CD4-positive, alpha-beta T cell (primary cell): ENCODE results near the gene C7orf25. TPM values are rescaled to one million over a fixed set of nuclear protein-coding genes. Genes with fewer than 3 reads are reported as not detected.

Experiments
- ATAC-seq: fragments of 200-7000 bp; cut with Tn5 transposase; one replicate; pipeline ENCODE4 v1.10.0; 2022; ENCODE audit warnings: mild to moderate bottlenecking; ENCODE audit not compliant: poor library complexity
- CTCF ChIA-PET: fragments of 350-600 bp; sonication (Branson Sonifier 250); formaldehyde crosslinking; loops from one replicate; lab custom pipeline; 2021; ENCODE audit warnings: antibody characterized with exemption, inconsistent platforms; lab: Charles Lee
- POLR2A ChIA-PET: fragments of 350-600 bp; sonication (Branson Sonifier 250); formaldehyde crosslinking; loops from one replicate; lab custom pipeline; 2021; ENCODE audit warnings: antibody characterized with exemption, inconsistent platforms; lab: Charles Lee
- DNase-seq, 14 experiments: peaks; one replicate each; pipeline ENCODE4 v3.0.0-alpha.2; 2013 to 2020; ENCODE audit warnings: mixed read lengths in 2 of 14
- H3K27ac ChIP-seq, 2 donors: one replicate each; pipeline versions ENCODE4 v1.5.1 to v1.7.0; 2013; ENCODE audit warnings: low read length in 2 of 2, low read depth in 1 of 2, mild to moderate bottlenecking in 1 of 2
- H3K27me3 ChIP-seq, 2 experiments: 1 replicate in 1 of 2; 2 replicates in 1 of 2; pipeline versions ENCODE4 v1.6.1 to v1.7.0; 2013; ENCODE audit warnings: low read length in 2 of 2, control low read depth in 1 of 2, mild to moderate bottlenecking in 1 of 2, moderate library complexity in 1 of 2; ENCODE audit not compliant: insufficient read depth in 2 of 2, control insufficient read depth in 1 of 2
- H3K36me3 ChIP-seq: one replicate; pipeline ENCODE4 v1.6.1; 2013; ENCODE audit warnings: low read length, control low read depth; ENCODE audit not compliant: insufficient read depth
- H3K4me1 ChIP-seq: one replicate; pipeline ENCODE4 v1.6.1; 2013; ENCODE audit warnings: low read length, control low read depth; ENCODE audit not compliant: insufficient read depth
- H3K4me3 ChIP-seq: one replicate; pipeline ENCODE4 v1.5.1; 2013; ENCODE audit warnings: mild to moderate bottlenecking, low read length, moderate library complexity
- H3K9me3 ChIP-seq, 2 experiments: 1 replicate in 1 of 2; 2 replicates in 1 of 2; pipeline versions ENCODE4 v1.6.1 to v1.7.0; 2013; ENCODE audit warnings: low read length in 2 of 2, mild to moderate bottlenecking in 2 of 2, control low read depth in 1 of 2, moderate library complexity in 1 of 2; ENCODE audit not compliant: control insufficient read depth in 1 of 2, insufficient read depth in 1 of 2
- H3K27ac Mint-ChIP-seq: one replicate; pipeline ENCODE4 v1.8.0; 2020; ENCODE audit warnings: mixed read lengths
- H3K27me3 Mint-ChIP-seq: one replicate; pipeline ENCODE4 v1.8.0; 2021; ENCODE audit warnings: mixed read lengths
- H3K36me3 Mint-ChIP-seq: one replicate; pipeline ENCODE4 v1.8.0; 2021; ENCODE audit warnings: low read depth, mixed read lengths
- H3K4me1 Mint-ChIP-seq: one replicate; pipeline ENCODE4 v1.8.0; 2021; ENCODE audit warnings: low read depth, mixed read lengths
- H3K4me3 Mint-ChIP-seq: one replicate; pipeline ENCODE4 v1.8.0; 2020; ENCODE audit warnings: mild to moderate bottlenecking, mixed read lengths
- H3K9me3 Mint-ChIP-seq: one replicate; pipeline ENCODE4 v1.8.0; 2020; ENCODE audit warnings: mixed read lengths
- intact Hi-C, 2 experiments: fragments of 100-400 bp; cut with DNase I in 1 of 2; cut with micrococcal nuclease in 1 of 2; formaldehyde crosslinking; loops; one replicate each; pipeline versions ENCODE4 v1.15.1 to v1.9.0; 2023 to 2025; cut with DNase I, micrococcal nuclease
- total RNA-seq, 174 experiments: library from RNA in 2 of 174; stranded (reverse) in 2 of 174; gene quantifications; one replicate each; pipeline ENCODE4 v1.2.3 and lab custom pipeline; 2021 to 2026
- TF ChIP-seq, protein P1 (sequence below): fragments of 200-600 bp; IDR thresholded peaks from one replicate; pipeline ENCODE4 v1.8.0; 2022; ENCODE audit warnings: antibody characterized with exemption, mild to moderate bottlenecking

C7orf25 gene
- total RNA-seq, 2 experiments from 2014 or later, result 2.1 to 3.7 TPM

DNA sequence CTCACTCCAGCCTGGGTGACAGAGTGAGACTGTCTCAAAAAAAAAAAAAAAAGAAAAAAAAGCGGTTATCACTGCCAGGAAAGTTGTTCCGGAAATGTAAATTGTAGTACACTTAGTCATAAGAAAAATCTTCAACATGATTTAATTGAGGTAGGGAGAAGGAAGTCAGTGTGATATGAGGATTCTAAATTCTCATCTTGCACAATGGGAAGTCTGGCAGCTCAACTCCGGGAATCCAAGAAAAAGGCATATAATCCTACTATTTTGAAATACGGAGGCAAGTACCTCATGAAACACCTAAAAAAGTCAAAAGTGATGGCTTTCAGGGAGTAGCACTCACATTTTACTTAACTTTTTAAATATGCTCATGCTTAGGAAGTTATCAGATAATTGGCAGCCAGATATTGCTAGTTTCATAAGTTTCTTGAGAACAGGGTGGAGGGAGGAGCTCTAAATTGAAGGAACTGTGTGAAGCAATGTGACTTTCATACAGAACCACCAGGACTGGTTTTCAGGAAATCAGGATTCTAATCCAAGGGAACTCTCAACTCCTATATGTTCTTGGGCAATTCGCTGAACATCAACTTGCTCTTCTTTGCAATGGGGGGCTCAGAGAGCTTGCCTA is 2.7 kb upstream of the C7orf25 start:
- CTCF ChIA-PET, result interaction anchor here (0.6 to 1.0 kb wide), 2 partner anchors 15 to 26 kb away, joined by 3 read pairs; no protein-coding TSS in a partner anchor
- Mint-ChIP-seq H3K4me3 (no peak overlapping the region), H3K27me3 (no peaks in the 10 kb centered on the region), H3K36me3 (peaks cover 69% of the 10 kb centered on the region), H3K9me3 (no peaks in the 10 kb centered on the region), H3K27ac (peak overlapping the region; percentile 76), H3K4me1 (peaks cover 44% of the 10 kb centered on the region)
- Histone ChIP-seq H3K27me3 (no peaks in the 10 kb centered on the region), H3K36me3 (peaks cover 28% of the 10 kb centered on the region), H3K27ac (no peak overlapping the region), H3K4me1 (peaks cover 21% of the 10 kb centered on the region), H3K4me3 (no peak overlapping the region), H3K9me3 (no peaks in the 10 kb centered on the region)
- TF ChIP-seq, protein P1, sequence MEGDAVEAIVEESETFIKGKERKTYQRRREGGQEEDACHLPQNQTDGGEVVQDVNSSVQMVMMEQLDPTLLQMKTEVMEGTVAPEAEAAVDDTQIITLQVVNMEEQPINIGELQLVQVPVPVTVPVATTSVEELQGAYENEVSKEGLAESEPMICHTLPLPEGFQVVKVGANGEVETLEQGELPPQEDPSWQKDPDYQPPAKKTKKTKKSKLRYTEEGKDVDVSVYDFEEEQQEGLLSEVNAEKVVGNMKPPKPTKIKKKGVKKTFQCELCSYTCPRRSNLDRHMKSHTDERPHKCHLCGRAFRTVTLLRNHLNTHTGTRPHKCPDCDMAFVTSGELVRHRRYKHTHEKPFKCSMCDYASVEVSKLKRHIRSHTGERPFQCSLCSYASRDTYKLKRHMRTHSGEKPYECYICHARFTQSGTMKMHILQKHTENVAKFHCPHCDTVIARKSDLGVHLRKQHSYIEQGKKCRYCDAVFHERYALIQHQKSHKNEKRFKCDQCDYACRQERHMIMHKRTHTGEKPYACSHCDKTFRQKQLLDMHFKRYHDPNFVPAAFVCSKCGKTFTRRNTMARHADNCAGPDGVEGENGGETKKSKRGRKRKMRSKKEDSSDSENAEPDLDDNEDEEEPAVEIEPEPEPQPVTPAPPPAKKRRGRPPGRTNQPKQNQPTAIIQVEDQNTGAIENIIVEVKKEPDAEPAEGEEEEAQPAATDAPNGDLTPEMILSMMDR, result no peak
- POLR2A ChIA-PET, result interaction anchor here (0.8 to 9.4 kb wide), 2 partner anchors 18 to 815 kb away, joined by 3 to 79 read pairs; partner anchors contain the start of genes COA1, MRPL32 and PSMA2
- DNase-seq (no peak), ATAC-seq (no peak)
- intact Hi-C loops, result loop anchor here in 1 of 2 experiments (5.0 kb wide), 2 partner anchors 1013 to 1578 kb away; partner anchors contain the start of genes NUDCD3 and UBE2D4

DNA sequence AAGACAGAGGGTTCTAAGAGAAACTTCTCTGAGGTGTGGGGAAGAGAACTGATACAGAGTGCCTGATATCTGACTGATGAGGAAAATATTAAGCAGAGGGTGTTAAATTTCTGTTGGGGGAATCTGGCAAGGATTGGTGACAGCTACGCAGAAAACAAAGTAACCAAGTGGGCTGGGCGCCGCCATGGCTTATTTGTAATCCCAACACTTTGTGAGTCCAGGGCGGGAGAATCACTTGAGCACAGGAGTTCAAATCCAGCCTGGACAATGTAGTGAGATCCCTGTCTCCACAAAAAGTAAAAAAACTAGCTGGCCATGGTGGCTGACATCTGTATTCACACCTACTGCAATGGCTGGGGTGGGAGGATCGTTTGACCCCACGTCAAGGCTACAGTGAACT is 2.1 kb upstream of the C7orf25 start:
- Histone ChIP-seq H3K4me1 (peaks cover 21% of the 10 kb centered on the region), H3K27ac (no peak overlapping the region), H3K36me3 (peaks cover 23% of the 10 kb centered on the region), H3K4me3 (no peak overlapping the region), H3K27me3 (no peaks in the 10 kb centered on the region), H3K9me3 (no peaks in the 10 kb centered on the region)
- TF ChIP-seq, protein P1, result no peak
- CTCF ChIA-PET, result interaction anchor here (0.6 to 1.0 kb wide), 2 partner anchors 15 to 27 kb away, joined by 3 read pairs; no protein-coding TSS in a partner anchor
- POLR2A ChIA-PET, result interaction anchor here (0.8 to 9.4 kb wide), 2 partner anchors 18 to 815 kb away, joined by 3 to 79 read pairs; partner anchors contain the start of genes COA1, MRPL32 and PSMA2
- DNase-seq, result no peak
- ATAC-seq, result no peak
- no peaks in the 10 kb centered on the region for H3K9me3 Mint-ChIP-seq
- peaks cover 64% of the 10 kb centered on the region for H3K36me3 Mint-ChIP-seq
- peaks cover 47% of the 10 kb centered on the region for H3K4me1 Mint-ChIP-seq
- intact Hi-C loops, result loop anchor here in 1 of 2 experiments (5.0 kb wide), 2 partner anchors 1013 to 1578 kb away; partner anchors contain the start of genes NUDCD3 and UBE2D4
- no peaks in the 10 kb centered on the region for H3K27me3 Mint-ChIP-seq
- peak overlapping the region; percentile 30 for H3K4me3 Mint-ChIP-seq
- H3K27ac Mint-ChIP-seq, result peak overlapping the region; percentile 76

DNA sequence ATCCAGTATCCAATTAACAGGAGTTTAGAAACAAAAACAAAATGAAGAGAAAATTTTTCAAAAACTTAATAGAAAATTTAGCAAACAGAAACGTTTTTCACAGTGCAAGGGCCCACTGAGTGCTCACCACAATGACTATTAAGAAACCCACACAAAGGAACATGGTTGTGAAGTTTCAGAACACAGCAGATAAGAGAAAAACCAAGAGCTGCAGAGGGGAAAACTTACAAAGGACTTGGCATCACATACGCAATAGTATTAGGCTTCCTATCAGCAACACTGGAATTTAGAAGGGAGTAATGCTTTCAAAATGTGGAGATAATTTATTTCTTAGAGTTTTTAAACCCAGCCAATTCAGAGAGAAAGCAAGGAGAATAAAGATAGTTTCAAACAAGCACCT is 1.7 kb upstream of the C7orf25 start:
- ChIA-PET CTCF (interaction anchor here (1.0 kb wide), 1 partner anchor 27 kb away, joined by 3 read pairs; no protein-coding TSS in a partner anchor), POLR2A (interaction anchor here (1.7 to 9.4 kb wide), 2 partner anchors 19 to 25 kb away, joined by 14 to 79 read pairs; partner anchors contain the start of genes MRPL32 and PSMA2)
- H3K9me3 ChIP-seq, result no peaks in the 10 kb centered on the region
- H3K36me3 Mint-ChIP-seq, result peaks cover 59% of the 10 kb centered on the region
- ATAC-seq (no peak), DNase-seq (no peak)
- intact Hi-C loops, result loop anchor here in 1 of 2 experiments (1.0 to 5.0 kb wide), 3 partner anchors 18 to 1579 kb away; partner anchors contain the start of genes NUDCD3 and UBE2D4
- H3K27me3 ChIP-seq, result no peaks in the 10 kb centered on the region
- no peaks in the 10 kb centered on the region for H3K27me3 Mint-ChIP-seq
- peaks cover 21% of the 10 kb centered on the region for H3K36me3 ChIP-seq
- H3K27ac ChIP-seq, result no peak overlapping the region
- H3K4me3 ChIP-seq, result no peak overlapping the region
- H3K27ac Mint-ChIP-seq, result peak overlapping the region; percentile 76
- TF ChIP-seq, protein P1, result no peak
- peaks cover 47% of the 10 kb centered on the region for H3K4me1 Mint-ChIP-seq
- H3K9me3 Mint-ChIP-seq, result no peaks in the 10 kb centered on the region
- H3K4me1 ChIP-seq, result peaks cover 21% of the 10 kb centered on the region
- peak overlapping the region; percentile 27 for H3K4me3 Mint-ChIP-seq
